NCI-H2227 (cell line): ENCODE measurements around the gene FOXJ3.

Experiments
- DNase-seq: peaks from one replicate; lab custom pipeline; 2025; ENCODE audit not compliant: unreplicated experiment; lab: John Stamatoyannopoulos, UW

The FOXJ3 gene

GRCh38 chr1:42311897-42312296 lies 23.1 kb downstream of the FOXJ3 start:
- no peak for DNase-seq

GRCh38 chr1:42311138-42311537 lies 23.9 kb downstream of the FOXJ3 start:
- DNase-seq: no peak

GRCh38 chr1:42306977-42307376 lies 28.1 kb downstream of the FOXJ3 start:
- no peak for DNase-seq

DNA sequence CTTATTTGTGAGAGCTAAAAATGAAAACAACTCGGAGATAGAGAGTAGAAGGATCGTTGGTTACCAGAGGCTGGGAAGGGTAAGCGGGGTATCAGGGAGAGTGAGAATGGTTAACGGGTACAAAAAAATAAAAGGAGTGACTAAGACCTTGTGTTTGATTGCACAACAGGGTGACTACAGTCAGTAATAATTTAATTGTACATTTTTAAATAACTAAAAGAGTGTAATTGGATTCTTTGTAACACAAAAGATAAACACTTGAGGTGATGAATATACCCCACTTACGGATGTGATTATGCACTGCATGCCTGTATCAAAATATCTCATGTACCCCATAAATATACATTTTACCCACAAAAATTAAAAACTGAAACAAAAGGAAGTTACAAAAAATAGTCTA lies 29.4 kb downstream of the FOXJ3 start:
- no peak for DNase-seq

- DNase-seq: no peak
Observed at GRCh38 chr1:42302034-42302433, 33.0 kb downstream of the FOXJ3 start.

- no peak for DNase-seq
Observed at GRCh38 chr1:42298520-42298919, 36.5 kb downstream of the FOXJ3 start.

- DNase-seq: no peak
Observed at GRCh38 chr1:42295816-42296215, 39.2 kb downstream of the FOXJ3 start.

- no peak for DNase-seq
Observed at GRCh38 chr1:42290130-42290529, 44.9 kb downstream of the FOXJ3 start.

GRCh38 chr1:42288311-42288985 lies 46.6 kb downstream of the FOXJ3 start:
- no peak for DNase-seq

GRCh38 chr1:42282867-42283583 lies 52.0 kb downstream of the FOXJ3 start:
- DNase-seq: no peak

GRCh38 chr1:42282024-42282579 lies 52.9 kb downstream of the FOXJ3 start:
- DNase-seq: no peak

DNA sequence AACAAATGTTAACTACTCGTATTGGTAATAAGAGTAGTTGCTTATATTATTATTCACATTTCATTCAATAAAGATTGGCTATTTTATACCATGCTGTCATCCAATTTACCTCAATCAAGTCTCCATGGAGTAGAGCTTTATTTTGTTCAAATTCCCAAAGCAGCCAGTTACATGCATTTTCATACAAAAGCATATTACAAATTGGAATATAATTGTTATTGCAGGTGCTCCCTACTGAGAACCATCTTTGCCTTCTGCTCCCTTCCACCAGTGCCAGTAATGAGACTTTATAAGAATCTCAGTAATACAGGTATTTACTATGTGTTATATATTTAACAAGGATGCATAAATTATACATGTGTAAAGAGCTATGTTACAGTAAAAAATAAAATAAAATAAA lies 54.2 kb downstream of the FOXJ3 start:
- DNase-seq: no peak

- no peak for DNase-seq
Observed at GRCh38 chr1:42279055-42279454, 56.0 kb downstream of the FOXJ3 start.

- no peak for DNase-seq
Observed at GRCh38 chr1:42272920-42273319, 62.1 kb downstream of the FOXJ3 start.

- DNase-seq: no peak
Observed at GRCh38 chr1:42267904-42268303, 67.1 kb downstream of the FOXJ3 start.

DNA sequence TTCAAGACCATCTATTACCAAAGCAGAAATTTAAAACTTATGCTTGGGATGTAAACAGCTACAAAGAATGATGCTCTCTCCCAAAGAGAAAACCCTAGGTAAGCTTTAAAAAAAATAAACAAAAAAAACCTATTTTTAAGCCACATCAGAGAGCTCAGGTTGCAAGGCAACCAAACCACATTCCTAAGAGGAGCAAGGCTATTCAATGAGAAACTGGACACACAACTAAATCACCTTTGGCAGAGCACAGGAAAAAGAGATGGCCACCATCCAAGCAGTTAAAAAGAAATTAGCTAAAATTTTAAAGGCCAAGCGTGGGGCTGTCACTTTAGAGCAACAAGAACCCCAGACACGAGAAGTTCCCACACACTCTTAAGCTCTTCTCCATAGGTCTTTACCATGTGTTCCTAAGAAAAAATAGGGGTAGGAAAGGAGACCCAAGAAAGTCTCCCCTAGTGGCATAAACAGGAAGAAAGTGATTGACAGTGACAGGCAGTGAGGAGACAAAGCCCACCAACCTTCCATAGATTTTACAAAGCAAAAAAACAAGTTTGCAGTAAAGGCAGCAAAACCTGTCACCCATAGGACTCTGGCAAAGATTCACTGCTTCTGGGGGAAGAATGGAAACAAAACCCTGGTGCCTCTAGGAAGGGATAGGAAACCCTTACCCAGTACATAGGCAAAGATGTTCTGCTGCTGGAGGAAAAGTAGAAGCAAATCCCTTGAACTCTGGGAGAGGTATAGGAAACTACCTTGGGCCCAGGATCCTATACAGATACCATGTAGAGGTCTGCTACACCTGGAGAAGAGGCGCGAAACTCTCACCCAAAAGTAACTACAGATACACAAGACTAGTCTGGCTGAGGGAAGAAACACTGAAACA lies 68.5 kb downstream of the FOXJ3 start:
- no peak for DNase-seq

- DNase-seq: no peak
Observed at GRCh38 chr1:42264511-42265190, 70.4 kb downstream of the FOXJ3 start.

DNA sequence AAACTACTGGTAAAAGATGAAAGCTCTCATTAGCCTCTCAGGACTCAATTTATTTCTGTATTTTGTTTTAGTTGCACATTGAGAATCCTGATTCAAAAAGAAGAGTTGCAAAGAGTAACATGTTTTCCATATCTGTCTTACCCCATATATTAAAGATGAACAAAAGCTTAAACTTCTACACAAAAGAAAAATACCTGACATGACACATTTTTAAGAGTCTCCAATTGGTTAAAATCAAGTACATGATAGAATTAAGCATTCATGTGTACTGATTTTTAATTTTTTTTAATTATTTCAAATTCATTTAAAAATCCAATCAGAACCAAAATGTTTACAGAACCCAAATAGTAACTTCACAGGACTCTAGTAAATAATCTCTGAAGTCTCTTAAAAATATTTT lies 72.0 kb downstream of the FOXJ3 start:
- DNase-seq: no peak

DNA sequence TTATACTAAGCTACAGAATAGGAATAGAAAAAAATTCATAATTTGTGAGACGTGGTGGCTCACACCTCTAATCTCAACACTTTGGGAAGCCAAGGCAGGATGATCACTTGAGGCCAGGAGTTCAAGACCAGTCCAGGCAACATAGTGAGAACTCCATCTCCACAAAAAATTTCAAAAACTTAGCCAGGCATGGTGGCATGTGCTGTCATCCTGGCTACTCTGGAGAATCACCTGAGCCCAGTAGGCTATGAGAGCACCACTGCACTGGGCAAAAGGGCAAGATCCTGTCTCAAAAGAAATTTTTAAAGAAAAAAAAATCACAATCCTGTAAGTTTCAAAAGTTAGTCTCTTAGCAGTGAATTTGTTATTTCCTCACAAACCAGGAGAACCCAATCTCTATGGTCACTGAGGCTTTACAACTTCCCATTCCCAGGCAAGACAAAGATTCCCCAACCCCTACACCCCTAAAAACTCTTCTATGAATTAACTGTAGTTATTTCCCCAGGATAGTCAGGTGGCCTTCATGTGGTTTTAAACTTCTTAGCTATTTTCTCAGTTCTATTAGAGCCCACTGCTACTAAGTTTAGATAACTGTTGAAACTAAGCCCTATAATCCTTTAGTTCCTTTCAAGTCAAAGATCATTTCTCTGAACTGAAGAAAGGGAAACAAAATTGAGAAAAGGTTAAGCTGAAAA lies 74.5 kb downstream of the FOXJ3 start:
- DNase-seq: no peak

GRCh38 chr1:42259739-42260064 lies 75.3 kb downstream of the FOXJ3 start:
- DNase-seq: no peak
